Retinal pigment epithelial cell (primary cell): ENCODE measurements around the gene NXPE1.
"Not testable (repeated sequence)": the region's sequence is repeated elsewhere in the genome, so short reads cannot be mapped to it uniquely, and the experiment has no call there.

Experiments used
- DNase-seq: peaks from one replicate; pipeline ENCODE4 v3.0.0-alpha.2; 2010; ENCODE audit warnings: low read depth
- H3K4me3 ChIP-seq: 2 replicates; pipeline ENCODE4 v1.5.1; 2011; ENCODE audit warnings: mild to moderate bottlenecking, low read length, control low read depth, moderate library complexity
- TF ChIP-seq, protein P1 (sequence below): conservative IDR thresholded peaks from 2 replicates; pipeline ENCODE4 v1.5.1; 2011; ENCODE audit warnings: low read depth, low read length, control low read depth, inconsistent platforms

NXPE1 gene

DNA sequence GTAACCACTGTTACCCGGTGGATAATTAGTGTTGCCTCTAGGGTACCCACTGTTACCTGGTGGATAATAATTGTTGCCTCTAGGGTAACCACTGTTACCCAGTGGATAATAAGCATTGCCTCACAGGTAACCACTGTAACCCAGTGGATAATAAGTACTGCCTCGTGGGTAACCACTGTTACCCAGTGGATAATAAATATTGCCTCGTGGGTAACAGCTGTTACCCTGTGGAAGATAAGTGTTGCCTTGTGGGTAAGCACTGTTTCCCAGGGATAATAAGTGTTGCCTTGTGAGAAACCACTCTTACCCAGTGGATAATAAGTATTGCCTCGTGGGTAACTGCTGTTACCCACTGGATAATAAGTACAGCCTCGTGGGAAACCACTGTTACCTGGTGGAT is 45.2 kb upstream of the NXPE1 start:
- no peak overlapping the region for H3K4me3 ChIP-seq
- TF ChIP-seq, protein P1, sequence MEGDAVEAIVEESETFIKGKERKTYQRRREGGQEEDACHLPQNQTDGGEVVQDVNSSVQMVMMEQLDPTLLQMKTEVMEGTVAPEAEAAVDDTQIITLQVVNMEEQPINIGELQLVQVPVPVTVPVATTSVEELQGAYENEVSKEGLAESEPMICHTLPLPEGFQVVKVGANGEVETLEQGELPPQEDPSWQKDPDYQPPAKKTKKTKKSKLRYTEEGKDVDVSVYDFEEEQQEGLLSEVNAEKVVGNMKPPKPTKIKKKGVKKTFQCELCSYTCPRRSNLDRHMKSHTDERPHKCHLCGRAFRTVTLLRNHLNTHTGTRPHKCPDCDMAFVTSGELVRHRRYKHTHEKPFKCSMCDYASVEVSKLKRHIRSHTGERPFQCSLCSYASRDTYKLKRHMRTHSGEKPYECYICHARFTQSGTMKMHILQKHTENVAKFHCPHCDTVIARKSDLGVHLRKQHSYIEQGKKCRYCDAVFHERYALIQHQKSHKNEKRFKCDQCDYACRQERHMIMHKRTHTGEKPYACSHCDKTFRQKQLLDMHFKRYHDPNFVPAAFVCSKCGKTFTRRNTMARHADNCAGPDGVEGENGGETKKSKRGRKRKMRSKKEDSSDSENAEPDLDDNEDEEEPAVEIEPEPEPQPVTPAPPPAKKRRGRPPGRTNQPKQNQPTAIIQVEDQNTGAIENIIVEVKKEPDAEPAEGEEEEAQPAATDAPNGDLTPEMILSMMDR = no peak
- DNase-seq = no peak

DNA sequence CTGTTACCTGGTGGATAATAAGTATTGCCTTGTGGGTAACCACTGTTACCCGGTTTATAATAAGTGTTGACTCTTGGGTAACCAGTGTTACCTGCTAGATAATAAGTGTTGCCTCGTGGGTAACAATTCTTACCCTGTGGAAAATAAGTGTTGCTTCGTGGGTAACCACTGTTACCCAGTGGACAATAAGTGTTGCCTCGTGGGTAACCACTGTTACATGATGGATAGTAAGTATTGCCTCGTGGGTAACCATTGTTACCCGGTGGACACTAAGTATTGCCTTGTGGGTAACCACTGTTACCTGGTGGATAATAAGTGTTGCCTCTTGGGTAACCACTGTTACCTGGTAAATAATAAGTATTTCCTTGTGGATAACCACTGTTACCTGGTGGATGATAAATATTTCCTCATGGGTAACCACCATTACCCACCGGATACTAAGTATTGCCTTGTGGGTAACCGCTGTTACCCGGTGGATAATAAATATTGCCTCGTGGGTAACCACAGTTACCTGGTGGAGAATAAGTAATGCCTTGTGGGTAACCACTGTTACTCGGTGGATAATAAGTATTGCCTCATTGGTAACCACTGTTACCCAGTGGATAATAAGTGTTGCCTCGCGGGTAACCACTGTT is 44.6 kb upstream of the NXPE1 start:
- H3K4me3 ChIP-seq = no peak overlapping the region

DNA sequence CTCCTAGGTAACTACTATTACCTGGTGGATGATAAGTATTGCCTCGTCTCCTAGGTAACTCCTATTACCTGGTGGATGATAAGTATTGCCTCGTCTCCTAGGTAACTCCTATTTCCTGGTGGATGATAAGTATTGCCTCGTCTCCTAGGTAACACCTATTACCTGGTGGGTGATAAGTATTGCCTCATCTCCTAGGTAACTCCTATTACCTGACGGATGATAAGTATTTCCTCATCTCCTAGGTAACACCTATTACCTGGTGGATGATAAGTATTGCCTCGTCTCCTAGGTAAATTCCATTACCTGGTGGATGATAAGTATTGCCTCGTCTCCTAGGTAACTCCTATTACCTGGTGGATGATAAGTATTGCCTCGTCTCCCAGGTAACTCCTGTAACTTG is 43.5 kb upstream of the NXPE1 start:
- not testable (repeated sequence) for H3K4me3 ChIP-seq, DNase-seq

More for the DNA sequence above, 44.6 kb upstream of the NXPE1 start:
- DNase-seq = no peak
- TF ChIP-seq, protein P1 = no peak

DNA sequence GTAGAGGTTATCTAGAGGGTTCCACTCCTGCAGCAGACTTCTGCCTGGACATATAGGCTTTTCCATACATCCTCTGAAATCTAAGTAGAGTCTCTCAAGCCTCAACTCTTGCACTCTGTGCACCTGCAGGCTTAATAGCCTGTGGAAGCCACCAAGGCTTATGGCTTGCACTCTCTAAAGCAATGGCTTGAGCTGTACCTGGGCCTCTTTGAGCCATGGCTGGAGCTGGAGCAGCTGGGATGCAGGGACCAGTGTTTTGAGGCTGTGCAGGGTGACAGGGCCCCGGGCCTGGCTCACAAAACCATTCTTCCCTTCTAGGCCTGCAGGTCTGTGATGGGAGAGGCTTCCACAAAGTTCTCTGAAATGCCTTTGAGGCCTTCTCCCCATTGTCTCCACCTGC is 38.8 kb upstream of the NXPE1 start:
- TF ChIP-seq, protein P1 = no peak
- H3K4me3 ChIP-seq = no peak overlapping the region
- no peak for DNase-seq

DNA sequence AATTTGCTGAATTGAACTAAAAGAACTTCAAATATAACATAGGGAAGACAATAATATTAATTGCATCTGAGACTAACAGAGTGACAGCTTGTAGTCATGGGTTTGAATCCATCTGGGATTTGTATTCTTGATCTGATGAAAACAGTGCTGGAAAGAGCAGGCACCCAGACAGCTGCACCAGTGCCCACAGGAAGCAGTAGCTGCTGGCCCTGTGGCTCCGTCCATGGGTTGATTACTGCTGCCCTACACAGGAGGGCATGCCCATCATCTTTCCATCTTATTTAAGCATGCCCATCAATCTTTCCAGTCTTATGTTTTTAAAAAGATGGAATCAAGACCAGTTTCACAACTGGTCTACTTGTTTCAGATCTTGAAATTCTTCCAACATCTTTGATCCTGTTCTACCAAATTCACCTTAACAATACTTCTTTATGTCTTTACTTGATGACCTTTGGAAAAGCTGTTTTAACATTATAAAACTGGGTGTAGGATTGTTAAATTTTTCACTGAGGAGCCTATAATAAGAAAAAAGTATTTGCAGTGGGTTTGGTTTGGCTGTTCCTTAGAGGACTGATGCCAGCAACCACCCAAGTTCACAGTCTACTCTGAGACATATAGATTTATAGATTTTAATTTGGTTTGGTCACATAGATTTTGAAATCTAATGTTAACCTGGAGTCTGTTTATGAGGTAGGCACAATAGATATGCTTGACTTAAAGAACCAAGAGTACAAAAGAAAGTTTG is 36.7 kb upstream of the NXPE1 start:
- no peak overlapping the region for H3K4me3 ChIP-seq
- TF ChIP-seq, protein P1 = no peak
- no peak for DNase-seq

DNA sequence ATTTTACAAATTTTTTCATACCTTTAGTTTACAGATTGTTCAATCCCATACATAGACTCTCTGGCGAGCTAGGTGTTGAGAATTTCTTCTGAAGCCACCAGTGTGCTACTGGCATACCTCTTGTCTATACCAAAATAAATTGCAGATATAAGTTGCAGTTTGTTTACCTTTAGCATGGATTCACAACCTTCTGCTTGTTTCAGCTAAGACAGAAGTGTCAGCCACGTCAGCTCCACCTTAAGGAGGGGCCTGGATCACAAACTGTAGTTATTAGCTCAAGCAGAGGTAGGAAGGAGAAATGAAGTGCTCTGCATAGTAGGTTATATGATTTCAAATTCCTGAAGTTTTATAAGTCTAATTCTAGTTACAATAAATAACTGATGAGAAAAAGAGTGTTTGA is 35.9 kb upstream of the NXPE1 start, which contains the start of gene NXPE4:
NXPE4 (minus strand) TSS at position 216 of the 400 bp plus-strand sequence. CDS start 1,027 bp downstream, outside the sequence.
- no peak within 1 kb of the TSS for H3K4me3 ChIP-seq
- no peak for DNase-seq
- TF ChIP-seq, protein P1 = no peak

DNA sequence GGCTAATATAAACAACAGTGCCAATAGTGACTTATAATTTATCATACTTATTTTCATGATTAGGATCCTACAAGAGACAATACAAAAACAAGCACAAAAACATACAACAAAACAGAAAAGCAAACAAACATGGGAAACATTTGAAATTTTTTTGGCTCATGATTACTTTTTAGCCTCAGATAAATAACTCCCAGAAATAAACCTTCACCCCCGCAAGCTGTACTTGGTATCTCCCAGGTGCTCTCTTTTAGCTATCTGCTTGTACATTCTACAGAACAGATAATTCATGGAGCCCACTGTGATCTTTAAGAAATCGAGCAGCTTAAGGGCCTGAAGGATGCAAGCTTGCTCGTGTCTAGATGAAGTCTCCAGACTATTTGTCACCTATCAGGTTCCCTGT is 35.0 kb upstream of the NXPE1 start:
- TF ChIP-seq, protein P1 = no peak
- no peak overlapping the region for H3K4me3 ChIP-seq
- DNase-seq = no peak
